H1 (cell line): Measurements from ENCODE around the gene PTPN12. TPM values are rescaled to one million over a fixed set of nuclear protein-coding genes. Genes with fewer than 3 reads are reported as not detected.

Source experiments
- CBX5 ChIP-seq: fragments of 300-800, 300-1000 bp; sonication (generic); IDR thresholded peaks from 2 replicates; pipeline ENCODE4 v1.7.1; 2016; ENCODE audit warnings: antibody characterized with exemption, low read length, low read depth
- CBX8 ChIP-seq: fragments of 300-800, 300-1000 bp; sonication (generic); IDR thresholded peaks from 2 replicates; pipeline ENCODE4 v1.7.1; 2016; ENCODE audit warnings: low read depth, low read length, borderline replicate concordance
- CEBPB ChIP-seq: IDR thresholded peaks from 2 replicates; pipeline ENCODE4 v1.6.1; 2012; ENCODE audit warnings: low read depth, low read length
- CHD7 ChIP-seq: fragments of 300-600 bp; sonication (generic); IDR thresholded peaks from 2 replicates; pipeline ENCODE4 v1.7.1; 2012; ENCODE audit warnings: low read length, moderate library complexity, mild to moderate bottlenecking, inconsistent platforms; ENCODE audit not compliant: insufficient replicate concordance
- MAFK ChIP-seq: IDR thresholded peaks from 2 replicates; pipeline ENCODE4 v1.6.1; 2012; ENCODE audit warnings: low read depth, mild to moderate bottlenecking, improper control_type of control experiment, low read length
- POLR2AphosphoS5 ChIP-seq: IDR thresholded peaks from 2 replicates; pipeline ENCODE4 v1.6.1; 2011; ENCODE audit warnings: low read depth, low read length
- RAD21 ChIP-seq, 2 experiments: IDR thresholded peaks in 1 of 2; conservative IDR thresholded peaks in 1 of 2; 2 replicates each; pipeline ENCODE4 v1.6.1; 2011; ENCODE audit warnings: low read depth in 2 of 2, low read length in 2 of 2, improper control_type of control experiment in 1 of 2, inconsistent platforms in 1 of 2, mild to moderate bottlenecking in 1 of 2, moderate library complexity in 1 of 2
- RFX5 ChIP-seq: IDR thresholded peaks from 2 replicates; pipeline ENCODE4 v1.6.1; 2011; ENCODE audit warnings: low read depth, low read length, improper control_type of control experiment, borderline replicate concordance
- YY1 ChIP-seq: IDR thresholded peaks from 2 replicates; pipeline ENCODE4 v1.6.1; 2011; ENCODE audit warnings: low read depth, mild to moderate bottlenecking, low read length
- polyA plus RNA-seq, 7 experiments: library from polyadenylated mRNA; depleted of rRNA in 3 of 7; stranded (reverse) in 5 of 7; unstranded in 2 of 7; fragments of >200 nt in 5 of 7; fragments of 200-250 nt in 2 of 7; gene quantifications; 1 replicate in 5 of 7; 2 replicates in 1 of 7; 4 replicates in 1 of 7; pipeline versions ENCODE4 v1.2.1 to v1.2.3, GENCODE V29; 2011 to 2013; ENCODE audit warnings: missing spikeins in 2 of 7, mixed read lengths in 2 of 7
- total RNA-seq: library from RNA; stranded (reverse); fragmentation: NEBNext Ultra II Directional; extraction: Animal tissue kit (Norgen Biotek cat#: 25700); gene quantifications from 2 replicates; pipeline ENCODE4 v1.2.1, GENCODE V29; 2021

The PTPN12 gene
- total and polyA plus RNA-seq, 2 of the 8 experiments (the other 6 are each of a cell fraction or from before 2014, with no cell fraction given): 39.7 to 132 TPM

- TF ChIP-seq RAD21 (IDR thresholded peaks at IDR 0.05 in 1 of 2, conservative IDR thresholded peaks at IDR 0.05 in 1 of 2; ENCODE audit: low read depth in 2 of 2, low read length in 2 of 2): no peak
- no peak for TF ChIP-seq MAFK
- no peak for TF ChIP-seq YY1
- no peak for TF ChIP-seq CHD7
- no peak for TF ChIP-seq RFX5
- no peak for TF ChIP-seq CBX8
- no peak for TF ChIP-seq CBX5
- no peak for TF ChIP-seq CEBPB
- TF ChIP-seq POLR2AphosphoS5: no peak
Measured at GRCh38 chr7:77687100-77687746, 150.1 kb downstream of the PTPN12 start (continued).
